Naive thymus-derived CD4-positive, alpha-beta T cell (primary cell): ENCODE results near the gene FNDC3B. TPM values are rescaled to one million over a fixed set of nuclear protein-coding genes. Genes with fewer than 3 reads are reported as not detected.

Experiments used
- ATAC-seq: fragments of 150-1000 bp; cut with Tn5 transposase; 2 replicates; pipeline ENCODE4 v1.10.0; 2021; ENCODE audit warnings: mild to moderate bottlenecking, moderate library complexity
- CTCF ChIA-PET: fragments of 350-600 bp; sonication (Branson Sonifier 250); formaldehyde crosslinking; loops from one replicate; lab custom pipeline; 2021; ENCODE audit warnings: antibody characterized with exemption; lab: Charles Lee
- POLR2A ChIA-PET: fragments of 350-600 bp; sonication (Branson Sonifier 250); formaldehyde crosslinking; loops from one replicate; lab custom pipeline; 2021; ENCODE audit warnings: antibody characterized with exemption, inconsistent platforms; lab: Charles Lee
- DNase-seq, 9 donors: peaks; one replicate each; pipeline versions ENCODE4 v3.0.0 to v3.0.0-alpha.2; 2020 to 2022; ENCODE audit warnings: mixed read lengths in 1 of 9
- H3K27ac ChIP-seq: one replicate; pipeline ENCODE4 v1.7.0; 2013; ENCODE audit warnings: mild to moderate bottlenecking, low read depth, low read length, moderate library complexity
- H3K27me3 ChIP-seq, 2 donors: one replicate each; pipeline ENCODE4 v1.7.0; 2013; ENCODE audit warnings: low read length in 2 of 2, mild to moderate bottlenecking in 2 of 2, moderate library complexity in 2 of 2; ENCODE audit not compliant: control insufficient read depth in 2 of 2, insufficient read depth in 2 of 2
- H3K36me3 ChIP-seq, 3 experiments: 1 replicate in 2 of 3; 2 replicates in 1 of 3; pipeline ENCODE4 v1.7.0; 2013; ENCODE audit warnings: low read length in 3 of 3, mild to moderate bottlenecking in 3 of 3, moderate library complexity in 1 of 3; ENCODE audit not compliant: insufficient read depth in 3 of 3, control insufficient read depth in 2 of 3
- H3K4me1 ChIP-seq, 2 donors: one replicate each; pipeline ENCODE4 v1.7.0; 2013; ENCODE audit warnings: low read length in 2 of 2, mild to moderate bottlenecking in 2 of 2, moderate library complexity in 1 of 2; ENCODE audit not compliant: control insufficient read depth in 2 of 2, insufficient read depth in 2 of 2
- H3K4me3 ChIP-seq: 2 replicates; pipeline ENCODE4 v1.7.0; 2013; ENCODE audit warnings: mild to moderate bottlenecking, low read length
- H3K9me3 ChIP-seq, 3 experiments: 1 replicate in 2 of 3; 2 replicates in 1 of 3; pipeline ENCODE4 v1.7.0; 2013; ENCODE audit warnings: low read length in 3 of 3; ENCODE audit not compliant: control insufficient read depth in 2 of 3
- H3K27ac Mint-ChIP-seq, 9 donors: one replicate each; pipeline ENCODE4 v1.8.0; 2020 to 2022; ENCODE audit warnings: mixed read lengths in 9 of 9, mild to moderate bottlenecking in 8 of 9, moderate library complexity in 5 of 9, inconsistent platforms in 2 of 9
- H3K27me3 Mint-ChIP-seq, 5 donors: one replicate each; pipeline ENCODE4 v1.8.0; 2021 to 2022; ENCODE audit warnings: mixed read lengths in 5 of 5, mild to moderate bottlenecking in 1 of 5
- H3K36me3 Mint-ChIP-seq, 5 donors: one replicate each; pipeline ENCODE4 v1.8.0; 2020 to 2022; ENCODE audit warnings: mixed read lengths in 5 of 5, mild to moderate bottlenecking in 3 of 5, inconsistent platforms in 1 of 5
- H3K4me1 Mint-ChIP-seq, 7 donors: one replicate each; pipeline ENCODE4 v1.8.0; 2020 to 2022; ENCODE audit warnings: mixed read lengths in 7 of 7, mild to moderate bottlenecking in 3 of 7, inconsistent platforms in 1 of 7
- H3K4me3 Mint-ChIP-seq, 10 donors: one replicate each; pipeline ENCODE4 v1.8.0; 2020 to 2022; ENCODE audit warnings: mild to moderate bottlenecking in 10 of 10, mixed read lengths in 10 of 10, moderate library complexity in 6 of 10, inconsistent platforms in 2 of 10
- H3K9me3 Mint-ChIP-seq, 11 donors: one replicate each; pipeline ENCODE4 v1.8.0; 2020 to 2022; ENCODE audit warnings: mixed read lengths in 11 of 11, mild to moderate bottlenecking in 4 of 11, inconsistent platforms in 1 of 11, moderate library complexity in 1 of 11
- intact Hi-C, 2 donors: fragments of 100-400 bp; cut with micrococcal nuclease; formaldehyde crosslinking; loops; one replicate each; pipeline ENCODE4 v1.15.1; 2023
- polyA plus RNA-seq, 2 donors: library from polyadenylated mRNA; unstranded; fragments of 300-500 nt; fragmentation: Illumina TruSeq; gene quantifications; one replicate each; pipeline ENCODE4 v1.2.3, GENCODE V29; 2021
- total RNA-seq, 6 experiments: library from RNA in 5 of 6; stranded (reverse) in 5 of 6; gene quantifications; 1 replicate in 5 of 6; 2 replicates in 1 of 6; pipeline ENCODE4 v1.2.3 and lab custom pipeline; 2021 to 2026

Gene FNDC3B
- total and polyA plus RNA-seq, 7 experiments from 2014 or later: 8.6 to 78.6 (median 25.6) TPM

DNA sequence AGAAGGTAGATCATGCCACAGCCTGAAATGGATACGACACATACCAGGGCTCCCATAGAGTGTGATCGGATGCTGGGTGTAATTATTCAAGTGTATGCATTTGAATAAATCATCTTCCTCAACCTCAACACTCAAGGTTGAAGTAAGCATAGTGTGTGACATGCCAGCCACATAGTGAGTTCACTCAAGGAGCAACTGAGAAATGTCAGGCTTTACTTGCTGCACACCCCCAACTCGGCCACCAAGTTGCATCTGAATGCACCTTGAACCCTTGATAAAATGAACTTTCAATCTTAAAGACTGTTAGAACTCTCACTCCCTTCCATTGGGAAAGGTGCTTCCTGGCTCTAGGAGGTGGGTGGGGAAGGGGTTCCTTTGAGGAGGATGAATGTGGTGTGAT, 287.6 kb downstream of the FNDC3B start:
- Histone ChIP-seq H3K9me3 (no peaks in the 10 kb centered on the region), H3K27me3 (no peaks in the 10 kb centered on the region), H3K36me3 (peaks cover 0 to 18% (median 0%) of the 10 kb centered on the region in 3 experiments), H3K4me1 (no peaks in the 10 kb centered on the region), H3K27ac (no peak overlapping the region), H3K4me3 (no peak overlapping the region)
- H3K9me3 Mint-ChIP-seq: no peaks in the 10 kb centered on the region
- ChIA-PET CTCF (interaction anchor here (0.7 kb wide), 1 partner anchor 709 kb away, joined by 3 read pairs; no protein-coding TSS in a partner anchor), POLR2A (no interaction called here)
- intact Hi-C loops: no loop called here
- H3K4me3 Mint-ChIP-seq: no peak overlapping the region
- H3K27me3 Mint-ChIP-seq: no peaks in the 10 kb centered on the region
- peaks cover 6 to 42% (median 14%) of the 10 kb centered on the region in 5 donors for H3K36me3 Mint-ChIP-seq
- H3K4me1 Mint-ChIP-seq: peaks cover 0 to 10% (median 0%) of the 10 kb centered on the region in 7 donors
- ATAC-seq (no peak), DNase-seq (no peak)
- no peak overlapping the region for H3K27ac Mint-ChIP-seq

DNA sequence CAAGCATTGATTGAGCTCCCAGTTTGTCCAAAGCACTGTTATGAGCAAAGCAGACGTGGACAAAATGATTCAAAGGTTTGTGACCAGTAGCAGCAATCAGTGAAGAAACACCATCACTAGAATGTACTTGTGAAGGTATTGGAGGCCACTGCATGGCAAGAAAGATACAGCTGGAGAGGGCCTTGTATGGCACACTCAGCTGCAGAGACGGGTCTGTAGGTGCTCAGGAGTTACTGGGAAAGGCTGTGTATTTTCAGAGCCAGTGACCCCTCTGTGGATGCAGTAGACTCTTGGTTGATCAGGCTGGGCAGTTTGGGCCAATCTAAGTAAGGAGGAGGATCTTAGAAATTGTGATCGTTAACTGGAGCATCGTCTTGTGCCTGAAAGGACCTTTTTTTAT, 288.9 kb downstream of the FNDC3B start:
- no peaks in the 10 kb centered on the region for H3K27me3 Mint-ChIP-seq
- peaks cover 6 to 39% (median 15%) of the 10 kb centered on the region in 5 donors for H3K36me3 Mint-ChIP-seq
- H3K9me3 Mint-ChIP-seq: no peaks in the 10 kb centered on the region
- peaks cover 0 to 14% (median 4%) of the 10 kb centered on the region in 7 donors for H3K4me1 Mint-ChIP-seq
- peaks cover 0 to 18% (median 0%) of the 10 kb centered on the region in 3 experiments for H3K36me3 ChIP-seq
- ChIA-PET POLR2A (no interaction called here), CTCF (no interaction called here)
- H3K9me3 ChIP-seq: no peaks in the 10 kb centered on the region
- H3K27ac ChIP-seq: no peak overlapping the region
- intact Hi-C loops: no loop called here
- H3K4me3 Mint-ChIP-seq: no peak overlapping the region
- ATAC-seq (no peak), DNase-seq (no peak)
- H3K4me1 ChIP-seq: no peaks in the 10 kb centered on the region
- no peak overlapping the region for H3K4me3 ChIP-seq
- H3K27me3 ChIP-seq: no peaks in the 10 kb centered on the region
- H3K27ac Mint-ChIP-seq: peak overlapping the region in 2 of 9 donors; percentile 27 to 47

DNA sequence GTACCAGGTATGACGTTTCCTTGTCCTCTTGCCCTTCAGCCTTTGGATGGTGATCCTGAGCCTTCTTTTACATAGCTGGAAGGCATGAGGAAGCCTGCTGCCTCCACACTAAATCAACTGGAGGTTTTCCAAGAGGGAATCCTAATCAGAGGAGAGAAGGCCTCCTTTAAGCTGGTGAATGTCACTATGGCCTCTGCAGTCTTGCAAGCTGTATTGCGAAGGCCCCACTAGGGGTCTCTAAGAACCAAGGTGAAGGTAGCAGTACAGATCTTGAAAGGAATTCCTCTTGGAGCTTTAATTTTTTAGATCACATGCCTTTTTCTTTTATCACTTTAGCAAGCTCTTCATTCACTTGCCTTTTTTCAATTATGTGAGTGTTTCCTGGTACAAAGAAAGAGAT, 289.7 kb downstream of the FNDC3B start:
- Mint-ChIP-seq H3K9me3 (no peaks in the 10 kb centered on the region), H3K36me3 (peaks cover 4 to 38% (median 13%) of the 10 kb centered on the region in 5 donors), H3K27me3 (no peaks in the 10 kb centered on the region), H3K27ac (peak overlapping the region in 2 of 9 donors; percentile 4 to 65), H3K4me3 (no peak overlapping the region), H3K4me1 (peaks cover 0 to 11% (median 4%) of the 10 kb centered on the region in 7 donors)
- no peak for DNase-seq
- Histone ChIP-seq H3K27me3 (no peaks in the 10 kb centered on the region), H3K36me3 (peaks cover 0 to 17% (median 0%) of the 10 kb centered on the region in 3 experiments), H3K4me3 (no peak overlapping the region), H3K27ac (no peak overlapping the region), H3K4me1 (no peaks in the 10 kb centered on the region), H3K9me3 (no peaks in the 10 kb centered on the region)
- ChIA-PET POLR2A (no interaction called here), CTCF (interaction anchor here (0.8 to 1.1 kb wide), 2 partner anchors 12 to 13 kb away, joined by 3 read pairs; no protein-coding TSS in a partner anchor)
- ATAC-seq: no peak
- intact Hi-C loops: no loop called here

DNA sequence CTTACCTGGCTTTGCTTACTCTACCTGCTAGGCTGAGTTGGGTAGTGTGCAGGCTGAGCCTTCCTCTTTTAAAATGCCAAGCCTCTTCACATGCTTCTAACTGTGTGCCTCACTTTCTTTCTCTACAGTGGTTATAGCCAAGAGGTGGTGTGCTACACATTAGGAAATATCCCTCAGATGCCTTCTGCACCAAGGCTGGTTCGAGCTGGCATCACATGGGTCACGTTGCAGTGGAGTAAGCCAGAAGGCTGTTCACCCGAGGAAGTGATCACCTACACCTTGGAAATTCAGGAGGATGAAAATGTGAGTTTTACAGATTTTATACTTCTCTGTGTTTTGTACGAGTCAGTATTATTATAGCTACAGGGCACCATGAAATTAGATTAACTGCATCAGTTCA, 291.0 kb downstream of the FNDC3B start:
- Mint-ChIP-seq H3K9me3 (no peaks in the 10 kb centered on the region), H3K27ac (peak overlapping the region in 4 of 9 donors; percentile 22 to 69 (median 27)), H3K4me3 (no peak overlapping the region), H3K4me1 (peaks cover 0 to 10% (median 4%) of the 10 kb centered on the region in 7 donors), H3K36me3 (peaks cover 3 to 29% (median 11%) of the 10 kb centered on the region in 5 donors), H3K27me3 (no peaks in the 10 kb centered on the region)
- intact Hi-C loops: loop anchor here (5.0 kb wide), 2 partner anchors 147 to 228 kb away; no protein-coding TSS in a partner anchor
- CTCF ChIA-PET: interaction anchor here (0.8 to 1.5 kb wide), 6 partner anchors 9 to 1148 kb away, joined by 3 to 4 read pairs (median 4); no protein-coding TSS in a partner anchor
- ATAC-seq: no peak
- Histone ChIP-seq H3K27me3 (no peaks in the 10 kb centered on the region), H3K4me3 (no peak overlapping the region), H3K9me3 (no peaks in the 10 kb centered on the region), H3K27ac (no peak overlapping the region), H3K36me3 (peaks cover 0 to 7% (median 0%) of the 10 kb centered on the region in 3 experiments), H3K4me1 (no peaks in the 10 kb centered on the region)
- no peak for DNase-seq
- POLR2A ChIA-PET: interaction anchor here (0.8 kb wide), 1 partner anchor 291 kb away, joined by 3 read pairs; the partner anchor contains the start of gene FNDC3B

DNA sequence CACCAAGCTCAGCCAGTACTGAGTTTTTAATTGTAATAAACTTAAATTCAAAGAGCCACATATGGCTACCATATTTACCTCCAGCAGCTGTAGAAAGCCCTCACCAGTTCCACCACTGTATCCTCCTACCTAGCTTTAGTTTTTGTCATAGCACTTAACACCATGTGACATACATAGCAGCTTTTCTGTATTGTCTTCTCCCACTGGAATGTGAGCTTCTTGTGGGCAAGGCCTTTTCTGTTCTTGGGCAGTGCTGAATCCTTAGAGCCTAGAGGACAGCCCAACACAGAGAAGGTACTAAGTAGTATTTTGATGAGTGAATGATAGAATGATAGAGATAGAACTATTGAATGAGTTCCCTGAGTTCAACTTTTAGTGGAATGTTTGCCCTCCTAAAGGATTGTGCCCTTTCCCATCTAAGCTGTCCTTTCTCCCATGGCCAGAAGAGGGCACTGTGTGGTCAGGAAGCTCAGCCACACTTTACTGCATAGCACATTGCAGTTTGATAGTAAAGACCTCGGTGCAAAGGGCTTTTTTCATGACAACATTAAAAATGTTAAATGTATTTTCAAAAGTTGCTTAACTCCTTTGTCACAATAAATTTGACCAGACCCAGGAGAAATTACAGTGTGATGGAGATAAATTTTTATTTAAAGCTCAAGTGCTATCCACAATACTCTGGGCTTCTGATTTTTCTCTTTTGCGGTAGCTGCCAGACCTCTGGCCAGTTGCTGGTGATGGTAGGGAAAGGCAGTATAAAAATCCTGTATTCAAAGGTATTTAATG, 293.1 kb downstream of the FNDC3B start:
- DNase-seq: peak; percentile 3 to 55 (median 41)
- H3K27ac ChIP-seq: no peak overlapping the region
- Mint-ChIP-seq H3K27me3 (no peaks in the 10 kb centered on the region), H3K27ac (peak overlapping the region in 2 of 9 donors; percentile 12 to 36), H3K9me3 (no peaks in the 10 kb centered on the region), H3K4me3 (no peak overlapping the region), H3K4me1 (peaks cover 0 to 10% (median 4%) of the 10 kb centered on the region in 7 donors), H3K36me3 (peaks cover 3 to 24% (median 4%) of the 10 kb centered on the region in 5 donors)
- no peak overlapping the region for H3K4me3 ChIP-seq
- CTCF ChIA-PET: interaction anchor here (0.7 to 2.2 kb wide), 23 partner anchors 9 to 1331 kb away, joined by 3 to 20 read pairs (median 4); no protein-coding TSS in a partner anchor
- no peaks in the 10 kb centered on the region for H3K27me3 ChIP-seq
- no peaks in the 10 kb centered on the region for H3K9me3 ChIP-seq
- no peaks in the 10 kb centered on the region for H3K4me1 ChIP-seq
- H3K36me3 ChIP-seq: peaks cover 0 to 7% (median 0%) of the 10 kb centered on the region in 3 experiments
- intact Hi-C loops: loop anchor here (1.0 to 5.0 kb wide), 10 partner anchors 145 to 342 kb away; no protein-coding TSS in a partner anchor
- ATAC-seq: peak; percentile 92
- POLR2A ChIA-PET: no interaction called here

DNA sequence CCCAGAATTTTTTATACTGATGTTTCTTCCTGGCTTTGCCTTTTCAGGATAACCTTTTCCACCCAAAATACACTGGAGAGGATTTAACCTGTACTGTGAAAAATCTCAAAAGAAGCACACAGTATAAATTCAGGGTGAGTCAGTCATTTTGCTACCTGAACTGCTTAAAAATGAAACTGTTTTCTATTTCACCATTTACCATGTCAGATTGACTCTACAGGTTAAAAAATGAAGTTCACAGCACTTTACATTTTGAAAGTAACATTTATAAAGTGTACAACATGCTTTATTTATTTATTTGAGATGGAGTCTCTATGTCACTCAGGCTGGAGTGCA, 293.6 kb downstream of the FNDC3B start:
- ATAC-seq (no peak), DNase-seq (no peak)
- POLR2A ChIA-PET: no interaction called here
- Histone ChIP-seq H3K4me1 (no peaks in the 10 kb centered on the region), H3K9me3 (no peaks in the 10 kb centered on the region), H3K36me3 (peaks cover 0 to 7% (median 0%) of the 10 kb centered on the region in 3 experiments), H3K27ac (no peak overlapping the region), H3K4me3 (no peak overlapping the region), H3K27me3 (no peaks in the 10 kb centered on the region)
- Mint-ChIP-seq H3K4me3 (no peak overlapping the region), H3K36me3 (peaks cover 3 to 27% (median 4%) of the 10 kb centered on the region in 5 donors), H3K4me1 (peaks cover 0 to 10% (median 4%) of the 10 kb centered on the region in 7 donors), H3K27me3 (no peaks in the 10 kb centered on the region), H3K9me3 (no peaks in the 10 kb centered on the region), H3K27ac (no peak overlapping the region)
- intact Hi-C loops: loop anchor here (2.0 to 5.0 kb wide), 5 partner anchors 144 to 342 kb away; no protein-coding TSS in a partner anchor
- CTCF ChIA-PET: interaction anchor here (0.7 to 2.2 kb wide), 22 partner anchors 8 to 1331 kb away, joined by 3 to 20 read pairs (median 4); no protein-coding TSS in a partner anchor
